HG02852 (cell line): Measurements from ENCODE around the gene TRIM14.

Source experiments
- ATAC-seq: cut with Tn5 transposase; IDR thresholded peaks from one replicate; pipeline ENCODE4 v1.9.1; 2021; ENCODE audit warnings: mild to moderate bottlenecking, moderate library complexity; ENCODE audit not compliant: unreplicated experiment

Gene TRIM14

DNA sequence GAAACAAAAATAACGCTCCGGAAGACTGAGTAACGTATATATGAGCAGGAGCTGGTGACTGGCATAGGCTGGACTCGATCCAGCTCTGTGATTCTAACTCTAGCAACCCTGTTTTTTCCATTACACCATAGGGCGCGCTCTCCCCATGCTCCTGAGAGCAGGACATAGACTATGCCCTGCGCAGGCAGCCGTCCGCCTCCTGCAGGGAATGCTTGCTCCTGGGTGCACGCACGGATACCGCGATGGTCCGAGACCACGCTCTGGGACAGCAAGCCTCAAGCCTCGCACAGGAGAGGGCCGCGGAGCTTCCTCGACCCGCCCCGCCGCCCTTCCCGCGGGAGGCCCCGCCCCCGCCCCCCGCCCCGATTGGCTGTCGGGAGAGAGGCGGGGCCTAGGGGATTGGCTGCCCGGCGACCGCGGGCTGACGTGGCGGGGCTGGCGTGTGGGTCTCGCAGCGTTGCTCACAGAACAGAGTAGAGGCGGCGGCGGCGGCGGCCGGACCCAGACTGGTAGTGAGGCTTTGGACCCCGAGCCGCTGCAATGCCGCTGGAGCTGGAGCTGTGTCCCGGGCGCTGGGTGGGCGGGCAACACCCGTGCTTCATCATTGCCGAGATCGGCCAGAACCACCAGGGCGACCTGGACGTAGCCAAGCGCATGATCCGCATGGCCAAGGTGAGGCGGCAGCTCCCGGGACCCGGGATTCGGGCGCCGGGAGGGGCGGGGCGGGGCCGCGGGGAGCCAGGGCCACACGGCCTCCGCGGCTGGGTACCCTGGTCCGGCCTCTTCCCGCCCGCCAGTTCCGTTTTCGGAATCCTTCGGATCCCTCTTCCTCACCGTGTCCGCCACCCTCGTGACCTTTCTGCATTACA is 62.5 kb downstream of the TRIM14 start, which contains the start of gene NANS:
NANS (plus strand) TSS at position 464 of the 869 bp plus-strand sequence; CDS start at position 541, 77 bp downstream.
- peak; percentile 95 for ATAC-seq

DNA sequence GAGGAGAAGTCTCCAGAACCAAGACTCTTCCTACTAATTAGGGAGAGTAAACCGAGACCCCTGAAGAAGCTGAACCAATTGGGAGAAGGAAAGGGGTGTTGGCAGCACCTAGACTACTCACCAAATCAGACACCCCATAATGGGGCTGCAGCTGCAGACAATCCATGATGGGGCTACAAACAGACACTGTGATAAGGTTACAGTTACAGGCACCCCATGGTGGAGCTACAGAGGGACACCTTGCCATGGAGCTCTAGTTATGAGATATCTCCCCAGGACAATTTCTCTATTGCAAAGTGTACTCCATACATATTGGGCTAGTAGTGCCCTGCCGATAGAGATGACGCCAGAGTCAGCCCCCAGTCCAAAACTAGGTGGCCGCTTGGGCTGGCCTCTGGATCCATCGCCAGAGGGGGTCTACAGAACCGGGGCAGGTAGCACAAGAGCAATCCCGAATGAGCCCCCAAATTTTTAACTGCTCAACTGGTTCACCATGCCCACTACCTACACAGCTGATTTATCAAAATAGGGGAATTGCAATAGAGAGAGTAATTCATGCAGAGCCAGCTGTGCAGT is 64.6 kb downstream of the TRIM14 start:
- no peak for ATAC-seq

DNA sequence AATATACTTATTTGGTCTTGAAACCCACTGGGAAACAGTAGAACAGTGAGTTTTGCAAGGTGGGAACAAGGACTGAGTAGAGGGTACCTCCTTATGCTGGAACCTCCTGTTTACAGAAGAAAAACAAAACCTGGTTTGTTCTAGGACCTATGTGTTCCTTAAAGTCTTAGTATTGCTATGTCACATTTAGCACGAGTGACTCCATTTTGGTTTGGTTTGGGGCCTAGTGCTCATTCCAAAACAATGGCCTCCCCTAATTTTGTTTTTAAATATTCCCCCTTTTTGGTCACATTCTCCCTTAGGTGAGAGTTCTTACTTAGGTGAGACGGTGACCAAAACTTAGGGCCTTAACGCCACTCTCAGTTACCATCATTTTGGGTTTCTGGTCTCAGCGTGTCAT is 68.7 kb downstream of the TRIM14 start:
- no peak for ATAC-seq

DNA sequence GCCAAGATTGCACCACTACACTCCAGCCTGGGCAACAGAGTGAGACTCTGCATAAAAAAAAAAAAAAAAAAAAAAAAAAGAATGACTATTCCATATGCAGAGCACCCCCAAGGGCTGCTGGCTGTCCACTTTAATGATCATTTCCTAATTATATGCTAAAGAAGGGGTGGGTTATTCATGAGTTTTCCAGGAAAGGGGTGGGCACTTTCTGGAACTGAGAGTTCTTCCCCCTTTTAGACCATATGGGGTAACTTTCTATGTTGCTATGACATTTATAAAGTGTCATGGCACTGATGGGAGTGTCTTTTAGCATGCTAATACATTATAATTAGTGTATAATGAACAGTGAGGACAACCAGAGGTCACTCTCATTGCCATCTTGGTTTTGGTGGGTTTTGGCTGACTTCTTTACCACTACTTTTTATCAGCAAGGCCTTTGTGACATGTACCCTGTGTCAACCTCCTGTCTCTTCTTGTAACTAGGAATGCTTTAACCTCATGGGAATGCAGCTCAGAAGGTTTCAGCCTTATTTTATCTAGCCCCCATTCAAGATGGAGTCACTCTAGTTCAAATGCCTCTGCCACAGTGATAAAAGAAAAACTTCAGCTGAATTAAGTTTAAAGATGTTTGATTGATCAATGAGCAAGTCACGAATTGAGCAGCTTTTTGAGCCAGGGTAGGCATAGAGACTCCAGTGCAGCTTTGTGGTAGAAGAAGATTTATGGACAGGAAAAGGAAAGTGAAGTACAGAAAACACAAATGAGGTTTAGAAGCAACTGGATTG is 69.5 kb downstream of the TRIM14 start:
- ATAC-seq = no peak

DNA sequence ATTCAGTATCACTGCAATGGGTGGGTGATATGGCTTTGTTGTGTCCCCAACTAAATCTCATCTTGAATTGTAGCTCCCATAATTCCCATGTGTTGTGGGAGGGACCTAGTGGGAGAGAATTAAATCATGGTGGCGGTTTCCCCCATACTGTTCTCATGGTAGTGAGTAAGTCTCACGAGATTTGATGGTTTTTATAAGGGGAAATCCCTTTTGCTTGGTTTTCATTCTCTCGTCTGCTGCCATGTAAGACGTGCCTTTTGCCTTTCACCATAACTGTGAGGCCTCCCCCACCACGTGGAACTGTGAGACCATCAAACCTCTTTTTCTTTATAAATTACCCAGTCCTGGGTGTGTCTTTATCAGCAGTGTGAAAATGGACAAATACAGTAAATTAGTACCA is 72.0 kb downstream of the TRIM14 start:
- ATAC-seq = no peak

DNA sequence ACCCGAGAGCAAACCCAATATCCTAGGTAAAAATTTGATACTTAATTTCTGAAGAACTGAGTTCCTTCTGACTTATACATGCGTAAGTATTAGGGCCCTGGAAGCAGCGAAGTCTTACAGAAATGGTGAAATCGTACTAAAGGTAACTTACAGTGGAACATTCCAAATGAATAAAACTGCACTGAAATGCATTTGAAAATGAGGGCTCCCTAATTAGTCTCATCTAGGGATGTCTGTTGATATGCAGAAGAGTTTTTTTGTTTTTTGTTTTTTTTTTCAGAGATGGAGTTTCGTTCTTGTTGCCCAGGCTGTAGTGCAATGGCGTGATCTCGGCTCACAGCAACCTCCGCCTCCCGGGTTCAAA is 72.9 kb downstream of the TRIM14 start:
- ATAC-seq = no peak

DNA sequence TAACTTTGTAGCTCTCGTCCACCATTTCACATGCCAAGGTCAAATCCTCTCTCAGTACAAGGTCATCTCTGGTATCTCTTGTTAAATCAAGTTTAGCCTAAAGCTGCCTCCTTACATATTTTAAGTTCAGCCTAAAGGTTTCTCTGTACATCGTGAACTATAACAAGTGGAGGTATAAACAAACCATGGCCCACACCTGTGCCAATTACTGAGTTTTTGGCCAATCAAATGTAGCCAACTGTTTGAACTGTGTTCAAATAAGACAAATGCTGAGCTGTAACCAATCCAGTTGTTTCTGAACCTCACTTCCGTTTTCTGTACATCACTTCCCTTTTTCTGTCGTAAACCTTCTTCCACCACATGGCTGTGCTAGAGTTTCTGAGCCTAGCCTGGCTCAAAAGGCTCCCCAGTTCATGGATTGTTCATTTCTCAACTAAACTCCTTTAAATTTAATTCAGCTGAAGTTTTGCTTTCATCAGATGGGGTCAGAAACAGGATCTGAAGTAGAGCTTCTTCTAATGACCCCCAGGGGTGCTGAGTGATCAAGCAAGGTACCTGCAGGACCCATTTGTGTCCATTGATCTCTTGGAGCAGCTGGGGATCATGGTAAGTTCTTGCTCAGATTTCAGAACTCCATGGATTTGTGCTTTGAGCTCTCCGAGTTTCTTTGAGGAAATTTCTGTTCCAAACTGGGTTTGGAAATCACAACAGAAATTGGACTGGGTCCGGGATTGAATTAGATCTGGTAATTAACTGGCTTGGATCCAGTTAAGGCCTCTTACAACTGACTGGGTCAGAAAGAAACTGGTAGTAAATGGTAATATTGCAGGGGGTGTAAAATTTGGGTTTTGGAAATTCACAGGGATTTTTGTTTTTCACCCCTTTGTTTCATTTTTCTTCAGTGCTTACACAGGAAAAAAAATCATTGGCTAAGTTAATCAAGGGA is 73.5 kb downstream of the TRIM14 start:
- peak; percentile 80 for ATAC-seq

DNA sequence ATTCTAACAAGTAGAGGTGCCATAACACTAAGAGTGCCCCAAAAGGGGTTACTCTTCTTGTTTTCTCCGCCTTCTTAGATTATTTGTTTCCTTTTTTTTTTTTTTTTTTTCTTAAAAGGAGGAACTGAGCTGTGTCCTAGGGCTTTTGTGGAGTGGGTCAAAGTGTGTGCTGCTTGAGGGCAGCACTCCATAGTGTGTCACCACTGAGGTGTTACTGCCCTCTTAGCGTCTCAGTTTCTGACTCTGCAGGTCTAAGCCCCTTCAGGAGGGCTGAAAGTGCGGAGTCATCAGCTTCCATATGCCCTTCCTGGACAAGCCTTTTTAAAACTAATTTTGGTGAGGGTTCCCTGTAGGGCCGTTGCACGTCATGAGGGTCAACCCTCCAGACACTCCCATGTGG is 75.1 kb downstream of the TRIM14 start:
- no peak for ATAC-seq

DNA sequence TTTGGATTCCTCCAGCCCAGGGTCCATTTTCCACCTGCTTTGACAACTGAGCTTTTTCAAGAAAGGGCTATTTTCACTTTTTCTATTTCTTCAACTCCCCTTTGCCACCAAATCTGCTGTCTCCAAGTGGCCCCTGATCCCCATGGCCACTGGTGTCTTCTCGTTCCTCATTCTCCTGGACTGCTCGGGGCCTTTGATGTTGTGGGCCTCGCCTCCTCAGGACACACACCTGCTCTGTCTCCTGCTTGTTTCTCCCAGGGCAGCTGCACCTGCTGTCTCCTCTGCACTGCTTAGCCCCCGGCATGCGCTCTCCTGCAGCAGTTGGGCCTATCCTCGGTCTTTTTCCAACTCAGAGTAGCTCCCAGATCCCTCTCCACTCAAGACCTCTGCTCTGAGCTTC is 78.8 kb downstream of the TRIM14 start:
- ATAC-seq = no peak

DNA sequence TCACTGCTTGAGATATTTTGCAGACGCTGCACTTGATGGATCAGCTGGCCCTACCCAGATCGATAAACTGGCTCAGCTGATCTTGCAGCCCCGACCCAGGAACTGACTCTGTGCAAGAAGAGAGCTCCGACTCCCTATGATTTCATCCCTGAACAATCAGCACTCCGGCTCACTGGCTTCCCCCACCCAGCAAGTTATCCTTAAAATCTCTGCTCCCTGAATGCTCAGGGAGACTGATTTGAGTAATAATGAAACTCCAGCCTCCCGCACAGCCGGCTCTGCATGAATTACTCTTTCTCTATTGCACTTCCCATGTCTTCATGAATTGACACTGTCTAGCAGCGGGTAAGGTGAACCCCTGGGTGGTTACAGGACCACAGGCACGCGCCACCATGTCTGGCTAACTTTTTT is 79.4 kb downstream of the TRIM14 start:
- no peak for ATAC-seq

DNA sequence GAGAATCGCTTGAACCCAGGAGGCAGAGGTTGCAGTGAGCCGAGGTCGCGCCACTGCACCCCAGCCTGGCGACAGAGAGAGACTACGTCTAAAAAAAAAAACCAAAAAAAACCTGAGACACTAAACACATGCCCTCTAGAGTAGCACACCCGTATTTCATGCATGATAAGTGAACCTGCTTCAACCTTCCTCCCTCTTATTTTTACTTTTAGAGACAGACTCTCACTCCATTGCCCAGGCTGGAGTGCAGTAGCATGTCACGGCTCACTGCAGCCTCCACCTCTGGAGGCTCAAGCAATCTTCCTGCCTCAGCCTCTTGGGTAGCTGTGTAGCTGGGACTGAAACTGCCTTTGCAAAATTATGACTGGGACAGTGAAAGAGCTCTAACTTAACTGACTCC is 80.1 kb downstream of the TRIM14 start:
- no peak for ATAC-seq

DNA sequence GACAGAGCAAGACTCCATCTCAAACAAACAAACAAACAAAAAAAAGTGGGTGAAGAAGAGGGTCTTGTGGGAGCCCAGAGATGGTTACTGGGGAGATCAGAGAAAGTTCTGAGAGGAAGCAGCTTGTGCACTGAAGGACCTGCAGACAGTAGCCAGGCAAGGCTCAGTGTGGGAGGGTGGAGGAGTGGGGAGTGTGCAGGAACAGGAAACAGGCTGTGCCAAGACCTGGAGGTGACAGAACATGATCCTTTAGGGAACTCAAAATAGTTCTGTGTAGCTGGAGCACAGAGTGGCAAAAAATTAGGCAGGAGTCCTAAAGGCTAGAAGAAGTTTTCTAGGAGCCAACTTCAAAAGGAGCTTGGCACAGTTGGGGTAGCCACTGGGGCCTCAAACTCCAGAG is 81.7 kb downstream of the TRIM14 start:
- ATAC-seq = no peak

DNA sequence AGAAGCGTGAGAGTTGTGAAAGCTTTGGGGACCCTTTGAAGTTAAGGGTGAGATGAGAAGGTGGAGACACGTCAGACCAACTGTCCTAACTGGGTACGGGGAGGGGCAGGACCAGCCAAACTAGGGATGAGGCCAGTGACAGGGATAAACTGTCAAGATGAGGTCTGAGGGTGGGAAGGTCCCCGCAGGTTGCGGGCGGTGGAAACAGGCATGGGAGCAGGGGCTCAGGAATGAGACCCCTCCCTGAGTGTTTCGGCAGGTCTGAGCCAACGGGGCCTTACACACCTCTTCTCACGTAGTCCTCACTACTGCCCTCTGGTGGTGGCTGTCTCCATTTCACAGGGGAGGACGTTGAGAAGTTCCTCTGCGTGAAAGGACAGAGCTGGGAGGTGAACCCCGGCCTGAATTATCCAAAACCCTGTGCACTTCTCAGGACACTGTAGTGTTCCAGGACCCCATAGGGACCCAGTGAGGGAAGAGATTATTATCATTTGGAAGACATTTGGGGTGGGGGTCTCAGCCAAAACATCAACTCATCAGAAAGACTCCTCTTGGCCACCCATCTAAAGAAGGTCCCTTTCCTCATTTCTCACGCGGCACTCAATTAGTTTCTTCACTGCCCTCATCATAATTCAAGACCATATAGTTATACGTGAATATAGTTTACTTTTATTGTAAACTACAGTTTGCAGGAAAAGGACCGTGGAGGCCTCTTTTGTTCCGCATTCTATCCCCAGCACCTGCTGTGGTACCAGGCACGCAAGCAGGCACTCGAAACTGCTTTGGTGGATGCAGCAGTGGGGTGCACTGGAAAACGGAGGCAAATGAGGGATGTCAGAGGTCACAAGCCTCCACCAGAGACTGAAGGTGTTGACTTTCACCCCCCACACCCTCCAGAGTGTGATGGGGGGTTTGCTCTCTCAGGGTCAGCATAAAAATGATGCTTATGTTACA is 84.2 kb downstream of the TRIM14 start:
- peak; percentile 44 for ATAC-seq

DNA sequence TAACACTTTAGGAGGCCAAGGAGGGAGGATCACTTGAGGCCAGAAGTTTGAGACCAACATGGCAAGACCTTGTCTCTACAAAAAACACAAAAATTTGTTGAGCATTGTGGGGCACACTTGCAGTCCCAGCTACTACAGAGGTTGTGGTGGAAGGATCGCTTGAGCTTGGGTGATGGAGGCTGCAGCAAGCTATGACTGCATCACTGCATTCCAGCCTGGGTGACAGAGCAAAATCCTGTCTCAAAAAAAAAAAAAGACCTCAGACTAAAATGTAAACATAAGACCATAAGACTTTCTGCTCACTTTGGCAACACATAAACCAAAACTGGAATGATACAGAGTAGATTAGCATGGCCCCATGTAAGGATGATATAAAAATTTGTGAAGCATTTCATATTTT is 87.1 kb downstream of the TRIM14 start:
- no peak for ATAC-seq

DNA sequence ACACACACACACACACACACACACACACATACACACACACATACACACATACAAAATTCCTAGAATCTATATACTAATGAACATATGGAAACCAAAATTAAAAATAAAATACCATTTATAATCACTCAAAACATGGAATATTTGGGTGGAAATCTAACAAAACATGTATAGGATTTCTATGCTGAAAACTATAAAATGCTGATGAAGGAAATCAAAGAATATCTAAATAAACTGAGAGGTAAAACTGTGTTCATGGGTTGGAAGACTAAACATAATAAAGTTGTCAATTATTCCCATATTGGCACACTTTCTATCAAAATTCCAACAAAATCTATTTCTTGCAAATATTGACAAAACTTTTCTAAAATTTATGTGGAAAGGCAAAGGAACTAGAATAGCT is 87.9 kb downstream of the TRIM14 start:
- no peak for ATAC-seq

DNA sequence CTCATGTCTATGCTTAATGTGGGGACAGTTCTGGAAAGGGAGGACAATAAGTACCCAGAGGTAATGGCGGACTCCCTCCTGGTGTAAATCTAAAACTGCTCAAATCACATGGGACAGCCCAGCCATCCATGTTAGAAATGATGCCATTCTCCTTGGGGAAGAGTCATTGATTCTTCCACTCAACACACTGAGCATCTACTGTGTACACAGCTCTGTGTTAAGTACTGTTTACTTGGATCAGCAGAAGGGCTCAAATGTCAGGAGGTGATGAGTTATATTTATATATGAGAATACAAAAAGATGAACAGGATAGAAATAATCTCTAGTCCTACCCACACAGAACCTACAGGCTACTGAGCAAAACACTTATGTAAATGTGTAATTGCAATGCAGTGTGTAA is 94.3 kb downstream of the TRIM14 start:
- no peak for ATAC-seq

DNA sequence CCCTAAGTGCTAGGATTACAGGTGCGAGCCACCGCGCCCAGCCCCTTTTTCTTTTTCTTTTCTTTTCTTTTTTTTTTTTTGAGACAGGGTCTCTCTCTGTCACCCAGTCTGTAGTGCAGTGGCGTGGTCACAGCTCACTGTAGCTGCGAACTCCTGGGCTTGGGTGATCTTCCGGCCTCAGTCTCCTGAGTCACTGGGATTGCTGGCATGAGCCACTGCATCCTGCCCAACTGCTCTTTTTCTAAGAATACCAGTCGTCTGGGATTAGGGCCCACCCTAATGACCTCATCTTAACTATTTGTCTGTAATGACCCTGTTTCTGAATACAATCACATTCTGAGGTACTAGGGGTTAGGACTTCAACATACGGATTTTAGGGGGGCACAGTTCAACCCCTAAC is 96.6 kb downstream of the TRIM14 start:
- ATAC-seq = no peak

DNA sequence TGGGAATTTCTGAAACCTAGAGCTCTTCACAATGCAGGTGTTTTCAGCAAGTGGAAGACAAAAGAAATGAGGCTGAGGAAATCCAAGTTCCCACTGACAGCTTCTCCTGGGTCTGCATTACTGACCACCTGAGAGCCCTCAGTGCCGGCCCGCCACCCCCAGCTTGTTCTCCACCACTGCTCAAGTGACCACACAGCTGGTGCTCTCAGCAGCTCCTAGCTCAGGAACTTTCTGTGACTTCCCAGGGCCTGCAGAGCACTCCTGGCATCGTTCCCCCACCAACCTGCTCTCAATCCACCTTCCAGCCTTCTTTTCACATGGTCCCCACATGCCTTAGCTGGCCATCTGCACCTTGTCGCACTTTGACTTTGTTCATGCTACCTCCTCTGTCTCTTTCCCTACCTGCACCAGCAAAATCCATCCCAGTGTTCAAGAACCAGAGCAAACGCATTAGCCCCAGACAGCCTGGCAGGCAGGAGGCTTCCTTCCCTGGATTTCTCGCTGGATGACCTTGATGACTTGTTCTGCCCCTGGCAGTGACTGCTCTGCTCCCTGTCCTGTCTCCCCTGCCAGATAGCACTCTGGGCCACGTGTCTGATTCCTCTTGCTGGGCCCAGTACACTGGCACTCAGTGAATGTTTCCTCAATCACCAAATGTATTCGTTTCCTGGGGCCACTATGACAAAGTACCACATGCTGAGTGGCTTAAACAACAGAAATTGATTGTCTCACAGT is 97.5 kb downstream of the TRIM14 start:
- no peak for ATAC-seq
